Activated CD4-positive, alpha-beta T cell treated with anti-CD3 and anti-CD28 coated beads, Interleukin-2, Interleukin-4, amounts not matched to agents 100 ng/mL and 50 ng/mL, durations not matched to agents 16 hours and 8 hours (primary cell): ENCODE data around the gene TULP4.

ENCODE experiments used
- DNase-seq: peaks from one replicate; pipeline ENCODE4 v3.0.0-alpha.2; 2020; ENCODE audit warnings: low spot score

The TULP4 gene

GRCh38 chr6:158419339-158419909 lies 107.2 kb downstream of the TULP4 start:
- no peak for DNase-seq

GRCh38 chr6:158421381-158421780 lies 109.1 kb downstream of the TULP4 start:
- no peak for DNase-seq

GRCh38 chr6:158422629-158423238 lies 110.5 kb downstream of the TULP4 start:
- no peak for DNase-seq

- no peak for DNase-seq
These were observed 118.8 kb downstream of the TULP4 start for GRCh38 chr6:158431036-158431435.

GRCh38 chr6:158431560-158431959 lies 119.3 kb downstream of the TULP4 start:
- no peak for DNase-seq

- DNase-seq = no peak
These were observed 125.3 kb downstream of the TULP4 start for GRCh38 chr6:158437571-158437970.

GRCh38 chr6:158438226-158438625 lies 126.0 kb downstream of the TULP4 start:
- DNase-seq = no peak

- no peak for DNase-seq
These were observed 127.0 kb downstream of the TULP4 start for GRCh38 chr6:158439255-158439654.

- no peak for DNase-seq
These were observed 129.5 kb downstream of the TULP4 start for GRCh38 chr6:158441716-158442215.

GRCh38 chr6:158442306-158442705 lies 130.0 kb downstream of the TULP4 start:
- DNase-seq = no peak

GRCh38 chr6:158445426-158446085 lies 133.3 kb downstream of the TULP4 start:
- DNase-seq = no peak

- no peak for DNase-seq
These were observed 136.6 kb downstream of the TULP4 start for GRCh38 chr6:158448856-158449255.

- DNase-seq = no peak
These were observed 139.9 kb downstream of the TULP4 start for GRCh38 chr6:158452191-158452590.

- DNase-seq = no peak
These were observed 144.9 kb downstream of the TULP4 start for GRCh38 chr6:158457131-158457530.

GRCh38 chr6:158457616-158458278 lies 145.5 kb downstream of the TULP4 start:
- no peak for DNase-seq

- DNase-seq = no peak
These were observed 147.5 kb downstream of the TULP4 start for GRCh38 chr6:158459726-158460125.

GRCh38 chr6:158460602-158461169 lies 148.4 kb downstream of the TULP4 start:
- DNase-seq = no peak

GRCh38 chr6:158461954-158462353 lies 149.7 kb downstream of the TULP4 start:
- DNase-seq = no peak

- no peak for DNase-seq
These were observed 152.2 kb downstream of the TULP4 start for GRCh38 chr6:158464483-158464882.

- no peak for DNase-seq
These were observed 153.0 kb downstream of the TULP4 start for GRCh38 chr6:158465257-158465656.

GRCh38 chr6:158465747-158466146 lies 153.5 kb downstream of the TULP4 start:
- no peak for DNase-seq

GRCh38 chr6:158467923-158468322 lies 155.7 kb downstream of the TULP4 start:
- no peak for DNase-seq

GRCh38 chr6:158468666-158469065 lies 156.4 kb downstream of the TULP4 start:
- no peak for DNase-seq
